Sigmoid colon (tissue), 4 donors: ENCODE measurements around the gene XPO1.

Source experiments
- CTCF ChIP-seq, 4 experiments: fragments of 450-650 bp in 3 of 4; fragments of 200-600 bp in 1 of 4; IDR thresholded peaks; one replicate each; pipeline ENCODE4 v1.5.1; 2016 to 2019; ENCODE audit warnings: antibody characterized with exemption in 4 of 4, mild to moderate bottlenecking in 3 of 4, moderate library complexity in 2 of 4
- POLR2A ChIP-seq, 2 donors: fragments of 450-650 bp; IDR thresholded peaks; one replicate each; pipeline ENCODE4 v1.6.1; 2016; ENCODE audit warnings: antibody characterized with exemption in 2 of 2, mild to moderate bottlenecking in 2 of 2, moderate library complexity in 2 of 2
- POLR2AphosphoS5 ChIP-seq, 4 donors: sonication (generic); formaldehyde crosslinking; IDR thresholded peaks; one replicate each; pipeline ENCODE4 v1.6.1; 2017; ENCODE audit warnings: antibody characterized with exemption in 4 of 4

GRCh38 chr2:61537277-61537949, 743 bp downstream of the XPO1 start:
- TF ChIP-seq POLR2A (IDR thresholded peaks at IDR 0.05), result no peak
- no peak for TF ChIP-seq CTCF (IDR thresholded peaks at IDR 0.05)
- no peak for TF ChIP-seq POLR2AphosphoS5 (IDR thresholded peaks at IDR 0.05)
